HG02973 (cell line): ENCODE measurements around the gene TAS2R16.

ENCODE experiments used
- ATAC-seq: cut with Tn5 transposase; IDR thresholded peaks from one replicate; pipeline ENCODE4 v1.9.1; 2021; ENCODE audit warnings: moderate library complexity; ENCODE audit not compliant: unreplicated experiment

Gene TAS2R16, protein sequence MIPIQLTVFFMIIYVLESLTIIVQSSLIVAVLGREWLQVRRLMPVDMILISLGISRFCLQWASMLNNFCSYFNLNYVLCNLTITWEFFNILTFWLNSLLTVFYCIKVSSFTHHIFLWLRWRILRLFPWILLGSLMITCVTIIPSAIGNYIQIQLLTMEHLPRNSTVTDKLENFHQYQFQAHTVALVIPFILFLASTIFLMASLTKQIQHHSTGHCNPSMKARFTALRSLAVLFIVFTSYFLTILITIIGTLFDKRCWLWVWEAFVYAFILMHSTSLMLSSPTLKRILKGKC

GRCh38 chr7:122995600-122995999 is at the start of gene TAS2R16:
TAS2R16 (minus strand) TSS chr7:122995700; CDS start chr7:122995634, 66 bp downstream.
- no peak for ATAC-seq

DNA sequence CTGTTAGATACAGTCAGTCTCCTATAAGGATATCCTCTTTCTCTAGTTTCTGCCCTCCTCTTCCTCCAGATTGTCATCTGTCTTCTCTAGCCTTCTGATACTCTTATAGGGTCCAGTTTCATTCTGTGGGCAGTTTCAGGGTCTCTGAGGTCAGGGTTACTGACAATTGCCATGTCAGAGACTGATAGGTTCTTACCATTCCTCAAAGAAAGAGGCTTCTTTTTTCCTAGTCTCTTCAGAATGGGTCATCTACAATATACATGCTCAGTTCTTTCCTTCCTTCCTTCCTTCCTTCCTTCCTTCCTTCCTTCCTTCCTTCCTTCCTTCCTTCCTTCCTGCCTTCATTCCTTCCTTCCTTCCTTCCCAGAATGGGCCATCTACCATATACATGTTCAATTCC is 48.1 kb upstream of the TAS2R16 start:
- no peak for ATAC-seq

- no peak for ATAC-seq
Observed at GRCh38 chr7:123041101-123041500, 45.6 kb upstream of the TAS2R16 start.

- no peak for ATAC-seq
Observed at GRCh38 chr7:123039269-123039668, 43.8 kb upstream of the TAS2R16 start.

DNA sequence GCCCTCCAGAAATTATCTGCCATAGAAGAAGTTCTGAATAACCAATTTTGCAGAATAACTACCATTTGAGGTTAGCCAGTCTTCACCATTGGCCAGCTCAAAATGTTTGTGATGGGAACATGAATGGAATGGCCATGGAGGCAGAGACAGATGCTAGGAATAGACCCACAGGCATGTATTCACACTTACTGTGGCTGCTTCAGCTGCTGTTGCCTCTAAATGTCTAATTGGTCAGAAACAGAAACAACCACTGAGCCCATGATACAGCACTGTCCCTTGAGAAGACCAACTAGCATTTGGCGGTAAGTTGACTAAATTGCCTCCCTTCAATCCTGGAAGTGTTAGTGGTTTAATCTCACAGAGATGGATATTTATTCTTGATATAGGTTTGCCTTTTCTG is 38.6 kb upstream of the TAS2R16 start:
- no peak for ATAC-seq

DNA sequence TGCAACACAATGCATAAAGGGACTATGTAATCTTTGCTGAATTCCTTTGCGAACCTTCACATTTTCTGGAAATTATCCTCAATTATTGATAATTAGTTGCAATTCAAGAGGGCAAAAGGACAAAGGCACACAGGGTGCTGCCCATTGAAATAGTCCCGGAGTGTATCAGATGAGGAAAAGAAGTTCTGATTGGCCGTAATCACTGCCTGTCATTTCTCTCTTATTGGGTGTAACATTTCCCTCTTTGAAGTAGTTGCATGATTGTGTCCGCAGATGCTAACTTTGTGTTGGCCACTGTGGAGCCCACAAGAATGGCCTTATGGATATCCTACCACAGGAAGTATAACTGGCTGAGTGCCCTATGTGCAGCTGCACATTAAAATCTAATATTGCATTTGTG is 35.1 kb upstream of the TAS2R16 start:
- no peak for ATAC-seq

GRCh38 chr7:123028339-123028738 is 32.8 kb upstream of the TAS2R16 start:
- ATAC-seq = no peak

- ATAC-seq = no peak
Observed at GRCh38 chr7:123026251-123026650, 30.8 kb upstream of the TAS2R16 start.

- no peak for ATAC-seq
Observed at GRCh38 chr7:123024989-123025758, 29.7 kb upstream of the TAS2R16 start.

- no peak for ATAC-seq
Observed at GRCh38 chr7:123023126-123023525, 27.6 kb upstream of the TAS2R16 start.

- ATAC-seq = no peak
Observed at GRCh38 chr7:123022576-123022975, 27.1 kb upstream of the TAS2R16 start.

- no peak for ATAC-seq
Observed at GRCh38 chr7:123012435-123012834, 16.9 kb upstream of the TAS2R16 start.

- ATAC-seq = no peak
Observed at GRCh38 chr7:123011766-123012369, 16.4 kb upstream of the TAS2R16 start.

GRCh38 chr7:123004931-123005330 is 9.4 kb upstream of the TAS2R16 start:
- ATAC-seq = no peak

DNA sequence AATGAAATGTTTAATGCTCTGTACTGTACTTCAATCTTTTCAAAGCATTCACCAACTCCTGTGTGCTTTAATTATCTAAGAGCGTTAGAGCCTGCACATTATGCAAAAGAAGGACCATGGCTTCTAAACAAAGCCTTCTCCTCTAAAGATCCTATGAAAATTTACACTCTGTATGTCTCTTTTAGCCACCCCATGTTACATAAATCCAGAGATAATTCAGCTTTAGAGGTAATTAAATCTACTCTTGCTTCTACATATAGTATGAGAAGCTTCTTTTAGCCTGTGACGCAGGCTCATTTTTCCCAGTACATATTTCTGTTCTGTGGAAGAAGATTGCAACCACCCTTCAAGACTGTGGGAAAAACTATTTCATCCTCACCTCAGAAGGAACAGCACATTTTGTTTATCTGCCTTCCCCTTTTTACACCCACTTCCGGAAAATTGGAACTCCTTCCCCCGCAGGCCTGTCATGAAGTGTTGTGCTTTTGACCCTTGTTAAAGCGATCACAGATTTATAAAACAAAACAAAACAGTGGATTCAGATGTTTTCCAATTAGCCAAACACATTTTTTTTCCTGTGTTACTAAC is 8.1 kb upstream of the TAS2R16 start:
- no peak for ATAC-seq

GRCh38 chr7:122989577-122989976 is 5.9 kb downstream of the TAS2R16 start:
- no peak for ATAC-seq

- no peak for ATAC-seq
Observed at GRCh38 chr7:122989041-122989440, 6.5 kb downstream of the TAS2R16 start.

DNA sequence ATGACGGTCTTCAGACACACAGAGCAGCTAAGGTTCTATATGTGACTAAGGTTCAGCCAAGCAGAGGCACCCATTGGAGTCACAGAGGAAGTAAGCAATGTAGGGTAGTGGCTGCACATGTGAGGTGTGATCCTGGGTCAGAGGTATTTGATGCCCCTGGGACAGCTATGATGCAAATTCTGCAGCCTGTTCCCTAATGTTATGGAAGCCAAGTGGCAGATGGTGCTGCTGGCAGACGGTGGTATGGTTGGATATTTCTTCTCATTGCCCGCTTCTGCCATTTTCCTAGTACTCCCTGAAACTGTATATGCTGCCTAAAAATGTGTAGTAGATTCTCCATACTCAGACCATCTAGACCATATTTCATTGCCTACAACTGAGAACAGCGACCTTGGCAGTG is 7.2 kb downstream of the TAS2R16 start:
- no peak for ATAC-seq

- no peak for ATAC-seq
Observed at GRCh38 chr7:122987463-122987862, 8.0 kb downstream of the TAS2R16 start.

- ATAC-seq = no peak
Observed at GRCh38 chr7:122984021-122984420, 11.5 kb downstream of the TAS2R16 start.

- ATAC-seq = no peak
Observed at GRCh38 chr7:122983261-122983660, 12.2 kb downstream of the TAS2R16 start.

GRCh38 chr7:122975341-122975740 is 20.2 kb downstream of the TAS2R16 start:
- ATAC-seq = no peak
